Midbrain (tissue), 1 donor: ENCODE data around the gene PTTG1IP.
"Not testable (repeated sequence)": the region's sequence is repeated elsewhere in the genome, so short reads cannot be mapped to it uniquely, and the experiment has no call there.

ENCODE experiments used
- DNase-seq: peaks from one replicate; lab custom pipeline; 2025; lab: John Stamatoyannopoulos, UW

The PTTG1IP gene

DNA sequence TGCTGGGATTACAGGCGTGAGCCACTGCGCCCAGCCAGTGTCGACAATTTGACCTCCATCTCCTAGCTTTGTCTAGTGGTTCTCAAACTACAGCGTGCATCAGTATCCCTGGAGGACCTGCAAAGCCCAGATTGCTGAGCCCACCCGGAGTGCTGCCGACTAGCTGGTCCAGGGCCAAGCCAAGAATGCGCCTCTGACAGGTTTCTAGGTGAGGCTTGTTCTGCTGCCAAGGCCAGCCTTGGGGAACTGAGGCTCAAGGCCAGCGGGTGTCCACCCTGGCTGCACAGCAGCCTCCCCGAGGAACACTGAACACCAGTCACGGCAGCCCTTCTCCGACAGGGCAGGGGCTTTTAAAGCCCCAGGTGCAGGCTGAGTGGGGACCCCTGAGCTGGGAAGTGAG lies 9.8 kb upstream of the PTTG1IP start:
- DNase-seq, result no peak

DNA sequence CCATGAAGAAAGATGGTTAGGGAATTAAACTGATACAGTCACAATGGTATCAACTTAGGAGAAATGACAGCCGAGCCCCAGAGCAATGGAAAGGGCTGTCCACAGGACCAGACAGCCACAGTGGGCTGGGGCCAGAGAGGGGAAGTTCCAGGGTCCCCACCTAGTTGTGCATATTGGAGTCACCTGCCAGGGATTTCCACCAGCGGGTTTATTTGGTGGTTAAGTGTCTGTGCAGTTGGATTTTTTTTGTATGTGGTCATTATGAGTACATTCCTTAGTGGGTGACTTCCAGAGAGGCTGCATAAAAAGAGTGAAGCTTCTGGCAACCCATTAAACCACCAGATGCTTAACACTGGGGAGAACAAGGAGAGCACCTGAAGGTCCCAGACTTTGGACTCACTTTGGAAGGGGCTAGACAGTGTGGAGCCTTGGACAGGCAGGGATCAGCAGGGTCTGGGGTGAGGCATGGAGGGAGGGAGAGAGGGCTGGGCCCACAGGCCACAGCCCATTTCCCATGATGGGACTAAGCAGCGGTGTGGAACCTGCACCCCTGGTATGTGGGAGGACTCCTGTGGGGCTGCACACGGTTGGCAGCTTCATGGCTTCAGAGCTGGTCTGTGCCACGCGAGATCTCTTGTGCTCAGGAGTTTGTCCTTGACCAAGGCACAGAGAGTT lies 7.8 kb upstream of the PTTG1IP start:
- DNase-seq, result no peak

DNA sequence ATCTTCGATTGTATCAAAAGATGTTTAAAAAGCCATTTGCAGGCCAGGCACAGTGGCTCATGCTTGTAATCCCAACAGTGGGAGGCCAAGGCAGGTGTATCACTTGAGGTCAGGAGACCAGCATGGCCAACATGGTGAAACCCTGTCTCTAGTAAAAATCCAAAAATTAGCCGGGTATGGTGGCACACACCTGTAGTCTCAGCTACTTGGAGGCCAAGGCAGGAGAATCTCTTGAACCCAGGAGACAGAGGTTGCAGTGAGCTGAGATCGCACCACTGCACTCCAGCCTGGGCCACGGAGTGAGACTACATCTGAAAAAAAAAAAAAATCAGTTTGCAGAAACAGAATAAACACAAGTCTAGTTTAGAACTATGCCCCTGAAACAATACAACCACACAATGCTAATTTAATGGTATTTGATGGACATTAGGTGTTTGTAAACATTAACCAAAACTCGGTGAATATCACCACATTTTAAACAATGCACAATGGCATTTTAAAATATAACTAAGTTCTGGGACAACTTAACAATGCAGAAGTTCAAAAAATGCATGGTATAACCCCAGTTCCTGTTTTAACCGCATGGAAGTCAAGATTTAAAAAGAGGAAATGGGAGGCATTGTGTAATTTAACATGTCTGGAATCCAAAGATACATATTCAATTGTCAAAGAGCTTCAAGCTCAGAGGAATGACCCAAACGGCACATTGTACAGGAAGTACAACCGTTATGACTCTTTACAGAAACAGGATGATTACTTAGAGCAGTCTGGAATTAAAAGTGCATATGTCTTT lies 7.1 kb upstream of the PTTG1IP start:
- peak; percentile 14 for DNase-seq

DNA sequence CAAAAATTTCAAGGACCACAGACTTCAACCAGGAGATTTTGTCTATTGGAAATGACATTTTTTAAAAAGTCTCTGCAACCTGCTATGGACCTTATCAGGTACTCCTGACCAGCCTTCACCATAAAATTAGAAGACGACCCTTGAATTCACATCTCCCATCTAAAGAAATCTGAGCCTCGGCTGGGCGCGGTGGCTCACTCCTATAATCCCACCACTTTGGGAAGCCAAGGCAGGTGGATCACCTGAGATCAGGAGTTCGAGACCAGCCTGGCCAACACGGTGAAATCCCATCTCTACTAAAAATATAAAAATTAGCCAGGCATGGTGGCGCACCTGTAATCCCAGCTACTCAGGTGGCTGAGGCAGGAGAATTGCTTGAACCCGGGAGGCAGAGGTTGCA lies 5.7 kb upstream of the PTTG1IP start:
- DNase-seq, result not testable (repeated sequence)

DNA sequence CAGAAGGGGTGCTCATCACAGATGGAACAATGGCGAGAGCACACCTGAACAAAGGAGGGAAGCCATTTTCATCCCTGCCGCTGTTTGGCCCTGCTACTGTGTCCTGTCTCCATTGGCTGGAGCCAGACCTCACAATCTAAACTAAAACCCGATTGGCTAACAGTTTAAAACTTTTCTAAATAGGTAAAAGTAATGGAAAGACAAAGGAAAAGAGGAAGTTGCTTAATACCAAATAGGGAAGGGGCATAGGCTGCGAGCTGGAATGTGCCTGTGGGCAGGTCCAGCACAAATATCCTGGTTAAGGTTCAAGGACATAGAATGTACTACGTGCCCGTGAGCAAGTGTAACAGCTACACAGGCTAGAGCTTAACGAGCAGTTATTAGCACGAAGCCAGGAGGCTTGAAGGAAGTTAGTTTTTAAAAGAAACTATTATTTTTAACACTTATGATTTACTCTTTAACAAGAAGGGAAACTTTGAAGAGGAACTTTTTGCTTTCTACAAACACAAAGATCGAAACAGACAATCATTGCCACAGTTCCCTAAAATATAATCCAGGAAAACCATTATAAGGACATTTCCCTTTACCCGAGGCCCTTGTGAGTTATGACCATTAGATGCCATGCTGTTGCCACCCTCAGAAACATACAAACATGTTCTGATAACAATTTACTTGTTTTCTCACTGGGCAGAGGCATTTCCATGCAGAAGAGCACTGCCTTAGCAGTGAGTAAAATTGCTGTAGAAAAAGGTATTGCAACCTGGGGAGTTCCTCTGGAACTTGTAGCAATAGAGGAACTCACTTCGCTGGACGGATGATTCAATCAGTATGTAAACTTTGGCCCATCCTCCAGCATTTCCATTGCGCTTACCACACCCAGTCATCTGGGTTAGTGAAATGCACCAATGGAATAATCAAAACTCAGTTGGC lies 4.8 kb upstream of the PTTG1IP start:
- no peak for DNase-seq

DNA sequence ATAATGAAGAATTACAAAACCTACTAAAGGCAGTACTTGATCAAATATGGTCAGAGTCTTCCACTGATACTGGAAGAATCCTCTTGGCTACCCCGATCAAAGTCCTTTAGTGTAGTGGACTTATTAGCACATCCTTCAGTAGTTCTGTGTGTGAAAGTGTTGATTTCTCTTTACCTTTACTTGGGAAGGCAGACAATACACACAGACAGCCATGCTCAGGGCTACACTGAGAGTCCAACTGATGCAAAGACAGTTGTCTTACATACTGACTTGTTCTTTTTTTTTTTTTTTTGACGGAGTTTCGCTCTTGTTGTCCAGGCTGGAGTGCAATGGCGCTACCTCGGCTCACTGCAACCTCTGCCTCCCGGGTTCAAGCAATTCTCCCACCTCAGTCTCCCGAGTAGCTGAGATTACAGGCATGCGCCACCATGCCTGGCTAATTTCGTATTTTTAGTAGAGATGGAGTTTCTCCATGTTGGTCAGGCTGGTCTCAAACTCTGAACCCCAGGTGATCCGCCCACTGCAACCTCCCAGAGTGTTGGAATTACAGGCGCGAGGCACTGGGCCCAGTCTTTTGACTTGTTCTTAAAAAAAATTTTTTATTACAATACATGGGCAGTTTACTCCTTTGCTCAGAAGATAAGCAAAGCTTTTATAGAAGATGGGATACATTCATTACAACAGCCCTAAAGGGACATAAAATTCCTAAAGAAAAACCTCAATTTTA lies 3.5 kb upstream of the PTTG1IP start:
- DNase-seq, result no peak

DNA sequence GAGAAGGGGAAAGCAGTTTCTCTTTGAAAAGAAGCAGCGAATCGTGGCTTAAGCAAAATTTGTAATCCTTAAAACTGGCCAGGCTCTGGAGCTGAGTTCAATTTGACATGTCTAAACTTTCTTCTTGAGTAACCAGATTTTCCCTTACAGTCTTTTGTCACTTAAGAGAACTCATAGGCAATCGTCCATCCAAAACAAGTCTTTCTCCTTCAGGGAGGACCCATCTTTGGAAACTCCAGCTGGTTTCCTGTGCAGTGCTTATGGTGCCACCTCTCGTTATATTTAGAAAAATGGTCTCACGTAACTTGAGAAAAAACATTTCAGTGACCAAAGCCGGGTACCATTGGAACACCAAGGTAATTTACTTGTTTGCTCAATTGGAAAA lies 1.8 kb upstream of the PTTG1IP start:
- peak; percentile 38 for DNase-seq

DNA sequence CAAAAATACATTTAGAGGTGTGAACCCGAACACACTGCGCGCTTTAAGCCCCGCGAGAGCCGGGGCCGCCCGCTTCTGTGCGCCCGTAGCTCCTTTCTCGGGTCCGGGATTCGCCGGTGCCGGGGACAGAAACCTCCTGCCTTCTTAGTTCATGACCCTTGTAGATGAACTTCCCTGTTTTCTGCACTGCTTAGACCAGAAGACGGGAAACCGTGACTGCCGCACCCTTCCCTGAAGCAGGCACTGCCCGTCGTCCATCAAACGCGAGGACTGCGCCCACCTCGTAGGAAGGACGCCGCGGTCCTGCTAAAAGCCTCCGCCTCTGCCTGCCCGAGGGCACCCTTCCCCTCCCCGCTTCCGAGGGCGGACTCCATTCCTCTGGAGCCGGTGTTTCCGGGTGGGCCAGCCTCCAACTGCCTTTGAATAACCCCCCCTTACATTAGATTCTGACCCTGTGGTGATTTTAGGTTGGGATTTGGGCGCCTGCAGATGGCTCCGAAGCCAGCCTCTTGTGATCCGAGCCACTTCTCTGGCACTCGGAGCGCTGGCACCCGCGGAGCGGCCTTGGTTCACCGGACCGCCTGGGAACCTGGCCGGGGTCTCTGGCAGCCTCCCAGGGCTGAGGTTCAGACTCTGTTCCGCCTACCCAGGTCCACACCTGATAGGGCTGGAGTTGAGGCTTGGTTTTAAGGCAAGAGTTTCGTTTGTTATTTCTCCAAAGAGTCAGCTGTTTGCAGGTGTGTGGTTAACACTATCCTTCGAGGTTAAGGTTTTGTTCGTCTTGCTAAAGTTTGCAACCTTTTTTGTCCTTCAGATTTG lies 1.2 kb upstream of the PTTG1IP start:
- DNase-seq, result no peak

DNA sequence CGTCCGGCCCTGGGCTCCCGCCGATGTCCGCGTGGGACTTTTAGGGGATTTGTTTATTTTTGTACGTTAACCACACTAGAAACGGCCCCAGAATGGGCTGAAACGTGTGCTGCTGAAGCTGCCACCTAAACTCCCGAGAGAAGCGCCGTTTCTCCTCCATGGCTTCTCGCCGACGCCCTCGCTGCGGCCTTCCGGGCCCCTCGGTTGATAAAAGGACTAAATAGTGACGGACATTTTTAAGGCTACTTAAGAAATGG lies 678 bp upstream of the PTTG1IP start:
- DNase-seq, result no peak

DNA sequence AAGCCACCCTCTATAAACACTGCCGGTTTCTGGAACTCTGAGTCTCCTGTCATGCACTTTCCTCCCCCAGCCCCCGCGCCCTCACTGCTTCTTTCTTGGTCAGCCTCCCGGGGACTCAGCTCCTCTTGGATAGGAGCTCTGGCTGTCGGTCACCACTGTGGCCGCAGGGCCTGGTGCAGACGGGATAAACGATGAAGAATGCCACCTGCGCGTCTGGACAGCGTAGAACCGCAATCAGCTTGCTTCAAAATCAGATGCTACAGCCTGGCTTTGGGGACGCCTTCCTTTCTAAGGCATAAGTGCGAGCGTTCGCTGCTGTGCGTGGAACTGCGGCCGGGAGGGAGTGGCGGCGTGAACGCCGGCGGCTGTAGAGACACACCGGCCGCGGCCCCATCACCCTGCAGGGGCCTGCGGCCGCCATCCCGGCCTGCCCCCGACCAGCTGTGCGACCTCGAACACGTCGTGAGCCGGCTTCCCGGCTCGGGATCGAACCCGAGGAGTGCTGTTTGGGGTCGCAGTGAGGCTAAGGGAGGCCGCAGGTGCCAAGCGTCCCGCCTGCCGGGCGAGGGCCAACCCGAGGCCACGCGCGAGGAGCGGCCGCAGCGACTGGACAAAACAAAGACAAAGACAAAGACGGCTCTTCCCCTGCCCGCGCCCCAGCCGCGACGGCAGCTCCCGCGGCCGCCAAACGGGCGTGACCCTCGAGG lies 688 bp downstream of the PTTG1IP start:
- DNase-seq, result no peak

DNA sequence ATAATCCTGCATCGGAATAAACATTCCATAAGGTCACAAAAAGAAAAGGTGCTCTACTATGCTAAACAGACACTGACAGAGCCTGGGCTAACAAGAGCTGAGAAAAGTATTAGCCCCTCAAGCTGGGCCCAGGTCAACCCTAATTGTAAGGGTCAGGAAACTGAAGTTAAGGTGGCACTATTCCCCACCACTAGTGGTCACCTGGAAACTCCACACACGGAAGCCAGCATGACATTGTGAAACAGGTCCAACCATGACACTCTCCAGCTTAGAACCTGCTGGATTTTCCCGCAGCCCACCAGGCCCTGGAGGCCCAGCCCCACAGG lies 1.2 kb downstream of the PTTG1IP start:
- no peak for DNase-seq

DNA sequence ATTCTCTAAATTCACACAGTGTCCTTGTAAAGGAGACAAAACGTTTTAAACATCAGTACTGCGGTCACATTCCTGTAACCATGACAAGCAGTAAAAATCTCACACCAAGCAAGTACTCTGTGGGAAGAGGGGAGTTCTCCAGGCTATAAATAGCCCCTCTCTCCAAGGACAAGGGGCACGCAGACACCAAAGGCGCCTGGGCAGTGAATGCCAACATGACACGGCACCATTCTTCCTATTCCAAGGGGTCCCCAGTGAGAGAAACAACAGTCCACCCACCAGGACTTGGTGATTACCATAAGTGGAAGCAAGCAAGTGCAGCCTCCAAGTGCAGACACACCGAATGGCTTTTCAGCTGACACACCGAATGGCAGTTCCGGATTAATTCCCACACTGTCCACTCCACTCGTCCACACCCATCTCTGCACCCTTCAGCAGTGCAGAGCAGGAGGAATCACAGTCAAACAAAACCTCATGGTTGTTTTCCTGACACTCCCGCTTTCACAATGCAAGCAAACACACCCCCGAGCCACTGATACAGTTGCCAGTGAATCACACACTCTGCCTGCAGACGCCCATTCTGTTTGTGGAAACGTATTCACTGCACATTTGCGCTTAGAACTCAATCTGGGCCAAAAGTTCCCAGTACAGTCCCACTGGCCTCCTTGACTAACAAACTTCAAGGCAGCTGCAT lies 1.8 kb downstream of the PTTG1IP start:
- DNase-seq, result peak; percentile 62

DNA sequence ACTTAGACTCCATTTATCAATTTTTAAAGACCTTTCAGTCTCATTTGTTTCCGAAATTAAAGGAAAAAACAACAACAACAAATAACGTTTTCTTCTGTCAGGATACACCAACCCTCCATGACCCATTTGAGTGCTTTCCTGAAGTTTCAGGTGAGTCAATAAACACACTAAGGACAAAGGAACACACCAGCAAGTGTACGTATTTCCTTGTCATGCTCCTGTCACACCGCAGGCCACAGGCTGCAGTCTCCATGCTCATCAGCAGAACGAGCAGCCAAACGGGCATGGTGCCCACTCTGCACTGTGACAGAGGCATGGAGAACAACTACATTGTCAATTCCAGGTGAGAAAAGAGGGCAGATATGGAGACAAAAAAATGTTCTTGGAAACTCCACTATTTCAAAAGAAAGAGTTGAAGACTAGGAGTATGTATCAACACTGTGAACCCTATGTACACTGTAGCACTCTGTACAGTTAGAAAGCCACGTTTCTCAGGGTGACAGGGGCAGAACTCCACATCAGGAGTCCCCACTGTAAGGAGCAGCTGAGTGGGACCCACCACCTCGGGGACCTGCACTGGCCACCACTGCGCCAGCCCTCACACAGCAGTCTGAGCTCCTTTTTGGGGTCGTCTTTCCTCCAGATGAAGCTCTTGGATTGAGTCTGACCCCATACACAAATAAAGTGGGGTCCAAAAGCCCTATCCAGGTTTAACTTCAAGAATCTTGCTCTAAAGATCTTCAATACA lies 2.6 kb downstream of the PTTG1IP start:
- DNase-seq, result peak; percentile 15

DNA sequence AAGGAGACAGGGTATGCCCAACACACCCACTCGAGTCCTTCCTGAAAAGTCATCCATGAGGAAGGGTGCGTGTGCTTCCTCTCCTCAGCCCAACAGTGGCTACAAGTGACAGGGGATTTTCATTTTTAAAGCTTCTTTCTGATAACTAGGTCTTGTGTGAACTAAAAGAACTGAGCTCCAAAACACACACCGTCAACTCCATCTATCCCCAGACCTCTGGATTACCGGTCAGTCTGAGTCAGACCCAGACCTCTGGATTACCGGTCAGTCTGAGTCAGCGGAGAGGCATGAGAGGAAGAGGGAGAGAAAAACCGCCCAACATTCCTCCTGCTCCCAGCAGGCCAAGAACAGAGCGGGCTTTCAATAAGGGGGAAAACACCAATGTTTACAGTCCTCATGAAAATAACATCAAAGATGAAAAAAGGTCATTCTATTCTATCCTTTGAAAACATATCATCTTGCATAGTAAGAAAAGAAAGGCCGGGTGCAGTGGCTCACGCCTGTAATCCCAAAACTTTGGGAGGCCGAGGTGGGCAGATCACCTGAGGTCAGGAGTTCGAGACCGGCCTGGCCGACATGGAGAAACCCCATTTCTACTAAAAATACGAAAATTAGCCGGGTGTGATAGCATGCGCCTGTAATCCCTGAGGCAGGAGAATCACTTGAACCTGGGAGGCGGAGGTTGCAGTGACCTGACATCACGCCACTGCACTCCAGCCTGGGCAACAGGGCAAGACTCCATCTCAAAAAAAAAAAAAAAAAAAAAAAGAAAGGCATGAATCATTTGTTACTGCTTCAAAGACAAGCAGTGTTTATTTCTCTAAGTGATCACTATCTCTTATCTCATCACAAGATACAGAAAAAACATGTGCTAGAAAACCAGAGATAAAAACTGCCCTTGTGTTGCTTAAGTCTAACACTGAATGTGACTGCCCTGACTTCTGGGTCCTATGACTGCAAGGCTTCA lies 3.4 kb downstream of the PTTG1IP start:
- DNase-seq, result no peak

DNA sequence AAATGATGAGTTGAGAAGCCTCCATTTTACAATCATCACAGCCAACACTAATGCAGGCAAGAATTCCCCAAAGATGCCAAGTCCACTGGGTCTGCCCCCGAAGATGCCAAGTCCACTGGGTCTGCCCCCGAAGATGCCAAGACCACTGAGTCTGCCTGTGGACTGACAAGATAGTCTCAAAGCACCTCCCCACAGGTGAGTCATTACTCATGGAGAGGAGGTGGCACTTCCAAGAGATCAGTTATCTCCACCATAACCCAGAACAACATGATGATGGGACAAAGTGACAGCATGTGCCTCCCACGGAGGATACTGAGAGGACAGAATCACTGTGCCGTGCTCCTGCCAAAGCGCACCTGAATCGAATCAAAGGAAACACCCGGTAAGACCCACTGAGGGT lies 4.8 kb downstream of the PTTG1IP start:
- no peak for DNase-seq

DNA sequence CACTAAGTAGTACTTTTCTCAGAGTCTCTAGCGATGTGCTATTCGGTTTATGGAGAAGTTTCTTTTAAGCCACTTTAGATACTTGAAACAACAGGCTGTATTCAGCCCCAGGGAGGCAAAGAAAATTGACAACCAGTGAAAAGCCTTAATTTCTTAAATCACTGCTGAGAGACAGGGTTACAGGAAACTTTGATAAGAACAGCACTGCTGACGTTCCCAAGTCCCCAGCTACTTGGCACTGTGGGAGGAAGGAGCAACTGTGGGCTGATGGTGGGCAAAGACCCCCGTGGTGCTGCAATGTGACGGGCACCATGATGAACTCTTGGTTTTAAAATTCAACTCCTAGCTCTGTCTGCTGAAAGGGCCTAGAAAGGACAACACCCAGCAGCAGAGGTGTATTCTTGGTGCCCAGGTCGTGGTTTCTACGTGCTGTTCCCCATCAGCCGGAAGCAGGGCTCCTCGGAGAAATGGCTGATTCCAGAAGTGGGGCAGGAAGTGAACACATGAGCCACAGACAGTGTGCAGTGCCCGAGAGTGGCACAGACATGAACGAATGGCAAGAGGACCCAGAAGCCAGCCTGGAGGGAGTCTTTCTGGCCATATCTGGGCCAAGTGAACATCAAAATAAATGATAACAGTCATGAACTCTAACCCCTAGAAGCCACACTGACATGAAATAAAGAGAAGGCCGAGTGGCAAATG lies 5.3 kb downstream of the PTTG1IP start:
- no peak for DNase-seq

DNA sequence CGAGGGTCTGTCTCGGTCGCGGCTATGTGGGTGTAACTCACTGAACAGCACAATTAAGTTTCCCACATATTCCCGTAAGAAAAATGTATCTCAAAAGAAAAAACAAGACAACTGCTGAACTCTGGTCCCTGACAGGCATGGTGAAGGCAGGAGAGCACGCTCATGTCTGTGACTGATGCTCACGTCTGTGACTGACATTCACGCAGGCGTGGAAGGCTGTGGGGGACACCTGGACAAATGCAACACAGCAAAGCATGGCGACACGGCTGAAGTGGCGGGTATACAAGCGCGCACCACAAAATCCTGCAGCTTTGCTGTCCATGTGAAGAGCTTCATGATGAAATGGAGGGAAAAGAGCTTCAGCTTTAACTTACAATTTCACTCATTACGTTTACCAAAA lies 6.0 kb downstream of the PTTG1IP start:
- no peak for DNase-seq

DNA sequence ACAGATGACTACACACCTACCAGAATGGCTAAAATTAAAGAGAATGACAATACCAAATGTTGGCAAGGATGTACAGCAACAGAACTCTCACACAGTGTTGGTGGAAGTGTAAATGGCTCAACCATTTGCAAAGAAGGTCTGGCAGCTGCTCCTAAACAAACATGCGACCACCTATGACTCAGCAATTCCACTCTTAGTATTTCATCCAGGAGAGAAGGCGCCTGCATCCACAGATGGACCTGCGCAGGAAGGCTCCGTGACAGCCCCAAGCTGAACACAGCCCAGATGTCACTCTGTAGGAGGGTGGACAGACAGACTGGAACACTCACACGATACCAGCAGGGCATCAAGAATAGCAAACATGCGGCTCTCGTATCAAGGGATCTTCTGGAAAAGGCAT lies 6.7 kb downstream of the PTTG1IP start:
- no peak for DNase-seq
